Effector memory CD8-positive, alpha-beta T cell (primary cell): ENCODE measurements around the gene PDZRN4.

ENCODE experiments used
- ATAC-seq: fragments of 150-1000 bp; cut with Tn5 transposase; replicated peaks from 2 replicates; pipeline ENCODE4 v1.10.0; 2021; ENCODE audit warnings: mild to moderate bottlenecking, moderate library complexity
- DNase-seq, 3 experiments: peaks; one replicate each; pipeline ENCODE4 v3.0.0; 2021
- H3K27ac Mint-ChIP-seq, 2 donors: one replicate each; pipeline ENCODE4 v1.8.0; 2022; ENCODE audit warnings: mild to moderate bottlenecking in 2 of 2, mixed read lengths in 2 of 2, moderate library complexity in 2 of 2
- H3K27me3 Mint-ChIP-seq, 2 donors: one replicate each; pipeline ENCODE4 v1.8.0; 2022; ENCODE audit warnings: mixed read lengths in 2 of 2
- H3K36me3 Mint-ChIP-seq: one replicate; pipeline ENCODE4 v1.8.0; 2022; ENCODE audit warnings: mild to moderate bottlenecking, moderate library complexity, mixed read lengths; ENCODE audit not compliant: insufficient read depth
- H3K4me1 Mint-ChIP-seq, 2 donors: one replicate each; pipeline ENCODE4 v1.8.0; 2022; ENCODE audit warnings: low read depth in 2 of 2, mixed read lengths in 2 of 2
- H3K4me3 Mint-ChIP-seq, 2 donors: one replicate each; pipeline ENCODE4 v1.8.0; 2022; ENCODE audit warnings: mild to moderate bottlenecking in 2 of 2, mixed read lengths in 2 of 2, moderate library complexity in 2 of 2
- H3K9me3 Mint-ChIP-seq, 2 donors: one replicate each; pipeline ENCODE4 v1.8.0; 2022; ENCODE audit warnings: mixed read lengths in 2 of 2

PDZRN4 gene

DNA sequence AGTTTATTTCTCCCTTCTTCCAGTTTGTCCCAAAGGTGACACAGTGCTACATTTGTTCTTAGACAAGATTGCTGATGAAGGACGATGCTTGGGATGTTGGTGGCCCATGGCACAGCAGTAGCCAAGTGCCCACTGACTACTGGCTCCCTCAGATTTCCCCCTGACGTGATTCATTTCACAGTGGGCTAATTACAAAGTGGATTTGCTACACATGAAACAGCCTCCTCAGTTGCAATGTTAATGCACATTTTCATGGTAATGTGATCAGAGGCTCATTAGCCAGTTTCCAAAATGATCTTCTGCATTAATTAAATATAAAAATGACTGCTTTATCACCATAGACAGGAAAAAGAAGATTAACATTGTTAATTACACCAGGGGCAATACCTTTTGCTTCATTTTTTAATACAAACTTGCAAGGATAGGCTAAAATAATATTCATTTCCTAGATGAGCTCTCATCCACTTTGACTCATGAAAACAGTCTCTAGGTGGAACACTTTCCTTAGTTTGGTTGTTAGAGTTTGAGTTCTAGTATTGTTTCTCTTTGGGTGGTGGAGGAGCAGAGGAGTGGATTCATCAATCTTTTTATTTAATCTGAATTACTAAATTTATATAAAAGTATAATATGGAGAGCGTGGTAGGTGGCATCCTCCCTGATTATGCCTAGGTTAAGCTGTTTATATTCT is 250.9 kb downstream of the PDZRN4 start:
- ATAC-seq: no peak
- Mint-ChIP-seq H3K27me3 (no peaks in the 10 kb centered on the region), H3K36me3 (peaks cover 3% of the 10 kb centered on the region), H3K27ac (no peak overlapping the region), H3K9me3 (no peaks in the 10 kb centered on the region), H3K4me1 (no peaks in the 10 kb centered on the region), H3K4me3 (no peak overlapping the region)
- DNase-seq: no peak

DNA sequence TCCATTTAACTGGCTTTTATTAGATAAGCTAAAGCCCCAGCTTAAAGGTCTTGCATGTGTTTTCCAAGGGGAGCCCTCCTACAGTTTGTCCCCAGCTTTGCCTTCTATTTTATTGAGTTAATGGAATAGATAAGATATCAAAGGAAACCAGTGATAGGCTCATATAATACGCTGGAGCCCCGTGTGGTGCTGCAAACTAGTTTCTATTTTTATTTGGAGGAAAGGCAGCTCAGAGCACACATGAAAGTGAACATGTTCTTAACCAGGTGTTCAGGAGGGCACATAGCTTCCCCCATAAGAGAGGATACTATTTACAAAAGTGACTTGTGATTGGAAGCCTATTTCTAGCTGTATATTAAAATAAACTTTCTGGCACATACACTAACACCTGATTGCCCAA is 251.7 kb downstream of the PDZRN4 start:
- Mint-ChIP-seq H3K4me1 (no peaks in the 10 kb centered on the region), H3K9me3 (no peaks in the 10 kb centered on the region), H3K27me3 (no peaks in the 10 kb centered on the region), H3K4me3 (no peak overlapping the region), H3K36me3 (peaks cover 3% of the 10 kb centered on the region), H3K27ac (no peak overlapping the region)
- DNase-seq: no peak
- no peak for ATAC-seq

DNA sequence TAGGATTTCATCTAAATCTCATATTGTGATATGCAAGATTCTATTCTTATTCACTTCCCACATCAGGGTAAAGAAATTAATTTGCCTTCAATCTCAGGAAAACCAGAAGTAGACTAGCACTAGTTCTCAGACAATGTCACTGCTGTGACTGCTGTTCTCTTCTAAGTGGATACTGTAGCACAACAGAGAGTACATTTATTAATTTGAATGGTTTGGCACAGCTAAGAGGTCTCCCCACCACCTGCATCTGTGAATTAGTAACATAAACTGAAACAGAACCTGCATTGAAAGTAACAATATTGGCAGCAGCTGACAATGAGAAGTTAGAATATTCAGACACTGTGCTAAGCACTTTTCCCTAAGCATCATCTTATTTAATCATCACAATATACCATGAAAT is 253.1 kb downstream of the PDZRN4 start:
- Mint-ChIP-seq H3K4me3 (no peak overlapping the region), H3K9me3 (no peaks in the 10 kb centered on the region), H3K4me1 (no peaks in the 10 kb centered on the region), H3K27ac (no peak overlapping the region), H3K36me3 (peaks cover 3% of the 10 kb centered on the region), H3K27me3 (no peaks in the 10 kb centered on the region)
- ATAC-seq: no peak
- DNase-seq: no peak

DNA sequence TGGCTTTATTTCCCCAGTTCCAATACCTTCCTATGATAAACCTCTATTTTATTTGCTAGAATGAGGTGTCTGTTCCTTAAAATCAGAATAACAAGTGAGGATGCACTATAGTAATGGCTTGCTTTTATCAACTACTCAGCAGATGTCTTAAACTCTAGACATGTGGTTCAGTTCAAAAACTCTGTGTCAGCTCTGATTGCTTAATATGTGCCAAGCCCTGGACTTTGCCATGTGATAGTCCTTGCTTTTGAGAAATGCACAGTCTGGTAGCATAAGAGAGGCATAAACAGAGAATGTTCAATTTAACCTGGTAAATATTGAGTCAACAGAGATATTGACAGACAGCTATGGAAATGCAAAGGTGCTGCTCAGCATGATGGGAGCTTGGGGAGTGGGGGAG is 254.8 kb downstream of the PDZRN4 start:
- Mint-ChIP-seq H3K27me3 (no peaks in the 10 kb centered on the region), H3K4me3 (no peak overlapping the region), H3K36me3 (peaks cover 3% of the 10 kb centered on the region), H3K27ac (no peak overlapping the region), H3K9me3 (no peaks in the 10 kb centered on the region), H3K4me1 (no peaks in the 10 kb centered on the region)
- ATAC-seq (no peak), DNase-seq (no peak)

DNA sequence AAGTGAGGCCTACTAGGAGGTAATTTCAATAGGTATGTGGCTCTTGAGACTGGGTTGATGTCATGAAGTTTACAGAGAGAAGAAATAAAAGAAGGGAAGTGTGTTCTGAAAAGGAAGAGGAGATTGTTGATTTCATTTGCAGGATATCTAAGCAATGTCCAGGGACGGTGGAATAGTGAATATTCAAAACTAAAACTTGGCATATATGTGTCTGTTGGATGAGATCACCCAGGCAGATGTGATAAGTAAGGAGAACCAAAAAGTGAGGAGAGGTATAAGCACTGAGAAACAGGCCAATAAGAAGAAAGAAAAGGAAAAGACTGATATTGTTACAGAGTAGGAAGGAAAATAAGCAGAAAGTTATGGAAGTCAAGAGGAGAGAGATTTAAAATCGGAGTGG is 255.6 kb downstream of the PDZRN4 start:
- Mint-ChIP-seq H3K36me3 (no peaks in the 10 kb centered on the region), H3K27ac (no peak overlapping the region), H3K4me3 (no peak overlapping the region), H3K27me3 (no peaks in the 10 kb centered on the region), H3K9me3 (no peaks in the 10 kb centered on the region), H3K4me1 (no peaks in the 10 kb centered on the region)
- ATAC-seq (no peak), DNase-seq (no peak)

DNA sequence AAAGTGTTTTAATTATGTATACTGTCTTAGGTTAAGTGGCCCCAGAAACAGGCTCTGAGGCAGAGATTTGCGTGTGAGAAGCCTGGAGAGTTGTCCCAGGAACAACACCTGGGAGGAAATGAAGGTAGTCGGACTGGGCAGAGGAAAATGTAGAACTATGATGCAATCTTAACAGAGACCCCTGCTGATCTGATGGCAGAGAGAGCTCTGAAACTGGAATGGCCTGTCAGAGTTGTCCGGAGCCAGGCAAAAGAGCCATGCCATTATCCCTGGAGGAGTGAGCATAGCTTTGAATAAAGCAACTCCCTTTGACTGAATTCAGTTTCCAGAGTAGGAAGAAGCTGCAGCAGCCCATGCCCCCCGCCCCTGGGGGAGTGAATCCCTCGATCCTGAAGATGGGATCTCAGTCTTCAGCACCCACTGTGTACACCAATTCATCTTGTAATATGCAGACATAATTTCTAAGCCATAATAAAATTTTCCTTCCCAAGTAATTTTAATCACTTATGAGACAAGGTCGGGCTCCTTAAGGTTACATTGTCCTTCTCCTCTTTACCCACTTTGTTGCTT is 264.8 kb downstream of the PDZRN4 start:
- Mint-ChIP-seq H3K27me3 (no peaks in the 10 kb centered on the region), H3K27ac (no peak overlapping the region), H3K9me3 (peaks cover 0 to 3% of the 10 kb centered on the region in 2 donors), H3K36me3 (no peaks in the 10 kb centered on the region), H3K4me3 (no peak overlapping the region), H3K4me1 (no peaks in the 10 kb centered on the region)
- ATAC-seq (no peak), DNase-seq (no peak)

DNA sequence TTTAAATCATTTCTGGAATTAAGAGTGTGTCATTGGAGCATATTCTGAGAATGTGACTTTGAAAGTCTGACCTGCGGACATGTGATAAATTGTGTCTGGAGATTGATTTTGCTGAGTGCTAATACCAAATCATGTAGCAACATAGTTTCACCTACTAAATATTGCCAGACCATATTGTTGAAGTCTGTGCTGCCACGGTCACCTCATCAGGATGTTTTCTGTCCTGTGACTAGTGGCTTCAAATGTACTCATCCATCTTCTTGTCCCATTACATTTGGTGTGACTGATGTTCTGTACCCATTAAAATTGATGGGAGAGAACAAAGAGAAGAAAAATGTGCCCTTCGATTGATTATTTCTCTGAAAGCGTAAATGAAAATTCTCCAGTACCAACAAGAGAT is 265.3 kb downstream of the PDZRN4 start:
- Mint-ChIP-seq H3K4me1 (no peaks in the 10 kb centered on the region), H3K4me3 (no peak overlapping the region), H3K9me3 (peaks cover 0 to 3% of the 10 kb centered on the region in 2 donors), H3K36me3 (no peaks in the 10 kb centered on the region), H3K27ac (no peak overlapping the region), H3K27me3 (no peaks in the 10 kb centered on the region)
- ATAC-seq (no peak), DNase-seq (no peak)

DNA sequence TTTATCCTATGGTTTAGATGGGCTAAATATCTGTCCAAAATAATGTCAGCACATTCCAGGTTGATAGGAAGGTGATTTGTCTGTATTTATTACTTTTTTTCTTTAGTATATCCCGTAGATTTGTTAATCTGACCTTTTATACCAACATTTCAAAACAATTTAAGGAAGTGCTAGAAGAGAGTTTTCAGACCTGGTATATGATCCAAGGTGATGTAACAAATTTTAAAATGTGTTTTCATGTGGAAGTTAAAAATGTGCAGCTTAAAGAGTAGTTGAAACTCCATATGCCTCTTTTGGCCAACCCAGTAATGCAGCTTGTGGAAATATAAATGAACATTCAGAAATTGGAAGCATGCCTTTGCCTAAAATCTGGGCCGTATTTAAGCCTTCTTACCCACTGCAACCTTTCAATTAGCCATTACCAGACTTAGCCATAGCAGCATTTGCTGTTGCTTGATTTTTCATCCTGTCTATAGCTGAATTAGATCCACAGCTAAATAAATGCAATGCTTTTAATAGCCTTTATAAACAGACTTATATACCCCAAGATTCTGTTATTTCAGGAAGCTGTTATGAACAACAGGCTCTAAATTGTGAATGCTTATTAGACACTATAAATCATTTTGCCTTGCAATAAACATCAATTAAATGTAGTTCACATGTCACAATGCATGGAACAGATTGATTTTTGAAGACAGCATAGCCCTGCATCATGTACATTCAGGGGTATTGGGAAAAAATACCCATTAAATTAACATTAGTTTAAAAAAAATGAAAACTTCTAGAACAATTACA is 271.2 kb downstream of the PDZRN4 start:
- Mint-ChIP-seq H3K4me3 (no peak overlapping the region), H3K27me3 (no peaks in the 10 kb centered on the region), H3K4me1 (no peaks in the 10 kb centered on the region), H3K9me3 (peaks cover 0 to 5% of the 10 kb centered on the region in 2 donors), H3K36me3 (no peaks in the 10 kb centered on the region), H3K27ac (no peak overlapping the region)
- DNase-seq (no peak), ATAC-seq (no peak)

DNA sequence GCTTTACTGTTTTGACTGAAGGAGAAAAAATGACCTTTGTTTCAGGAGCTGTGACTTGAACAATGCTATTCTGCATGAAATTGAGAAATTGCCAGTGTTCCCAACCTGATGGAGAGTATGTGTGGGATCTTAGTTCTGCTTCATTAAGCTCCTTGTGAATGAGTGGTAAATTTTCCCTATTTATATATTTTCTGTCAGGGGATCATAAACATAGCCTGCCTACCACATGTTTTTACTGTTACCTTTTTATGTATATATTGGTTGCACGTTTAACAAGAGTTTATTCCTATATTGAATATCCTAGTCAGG is 271.7 kb downstream of the PDZRN4 start:
- no peak overlapping the region for H3K27ac Mint-ChIP-seq
- H3K9me3 Mint-ChIP-seq: peaks cover 0 to 5% of the 10 kb centered on the region in 2 donors
- no peak overlapping the region for H3K4me3 Mint-ChIP-seq
- H3K4me1 Mint-ChIP-seq: no peaks in the 10 kb centered on the region
- no peaks in the 10 kb centered on the region for H3K36me3 Mint-ChIP-seq
- DNase-seq (no peak), ATAC-seq (no peak)
- H3K27me3 Mint-ChIP-seq: no peaks in the 10 kb centered on the region

DNA sequence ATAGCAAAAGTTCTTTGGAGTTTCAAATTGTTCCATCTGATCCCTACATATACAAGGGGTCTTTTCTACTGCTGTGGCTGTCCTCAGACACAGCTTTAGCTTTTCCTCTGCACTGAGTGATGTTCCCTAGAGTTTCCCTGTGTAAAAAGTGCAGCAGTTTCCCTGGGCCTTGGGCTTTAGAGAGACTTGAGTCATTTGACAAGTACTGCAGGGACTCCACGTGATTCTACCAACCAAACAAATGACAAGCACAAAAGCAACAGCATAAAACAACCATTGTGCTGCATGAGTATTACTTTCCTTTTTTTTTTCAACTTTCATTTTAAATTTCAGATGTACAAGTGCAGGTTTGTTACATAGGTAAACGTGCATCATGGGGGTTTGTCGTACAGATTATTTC is 272.8 kb downstream of the PDZRN4 start:
- H3K4me3 Mint-ChIP-seq: no peak overlapping the region
- DNase-seq: no peak
- no peaks in the 10 kb centered on the region for H3K36me3 Mint-ChIP-seq
- ATAC-seq: no peak
- no peaks in the 10 kb centered on the region for H3K27me3 Mint-ChIP-seq
- no peaks in the 10 kb centered on the region for H3K4me1 Mint-ChIP-seq
- H3K9me3 Mint-ChIP-seq: peaks cover 0 to 5% of the 10 kb centered on the region in 2 donors
- H3K27ac Mint-ChIP-seq: no peak overlapping the region

DNA sequence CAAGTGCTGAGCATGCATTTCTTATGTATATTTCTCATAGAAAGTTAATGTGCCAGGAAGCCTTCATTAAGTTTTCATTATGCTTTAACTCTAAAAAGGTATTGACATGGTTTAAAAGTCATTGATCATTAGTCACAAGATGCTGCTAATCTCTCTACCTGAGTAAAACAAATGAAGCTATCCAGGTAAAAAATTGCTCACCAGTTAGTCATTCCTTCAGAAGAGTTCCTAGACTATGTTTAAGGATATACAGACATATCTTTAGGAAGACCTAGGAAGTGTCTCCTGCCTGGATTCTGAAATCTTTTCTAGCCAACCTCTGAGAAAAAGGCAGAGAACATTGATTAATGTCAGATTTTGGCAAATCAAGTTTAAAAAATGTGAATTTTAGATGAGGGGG is 274.2 kb downstream of the PDZRN4 start:
- DNase-seq: no peak
- Mint-ChIP-seq H3K4me3 (no peak overlapping the region), H3K9me3 (peaks cover 0 to 5% of the 10 kb centered on the region in 2 donors), H3K4me1 (no peaks in the 10 kb centered on the region), H3K27ac (no peak overlapping the region), H3K27me3 (no peaks in the 10 kb centered on the region), H3K36me3 (no peaks in the 10 kb centered on the region)
- no peak for ATAC-seq

DNA sequence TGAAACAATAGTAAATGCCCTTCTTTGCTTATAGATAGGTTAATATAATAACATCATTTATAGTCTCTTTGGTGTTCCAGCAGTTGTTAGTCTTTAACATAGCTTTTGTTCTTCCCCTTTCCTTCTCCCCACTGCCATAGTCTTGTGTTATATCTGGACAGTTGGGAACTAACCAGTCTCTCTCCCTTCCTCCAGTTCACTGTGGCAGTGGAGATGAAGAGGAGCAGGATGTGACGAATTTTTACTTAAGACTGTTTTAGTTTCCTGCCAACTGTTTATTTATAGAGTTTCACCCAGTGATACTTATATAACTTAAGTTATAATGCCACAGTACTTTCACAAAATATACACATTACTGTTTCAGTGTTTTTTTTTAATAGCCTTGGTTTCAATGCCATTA is 277.4 kb downstream of the PDZRN4 start:
- ATAC-seq (no peak), DNase-seq (no peak)
- Mint-ChIP-seq H3K9me3 (no peaks in the 10 kb centered on the region), H3K36me3 (no peaks in the 10 kb centered on the region), H3K27me3 (no peaks in the 10 kb centered on the region), H3K4me3 (no peak overlapping the region), H3K4me1 (no peaks in the 10 kb centered on the region), H3K27ac (no peak overlapping the region)

DNA sequence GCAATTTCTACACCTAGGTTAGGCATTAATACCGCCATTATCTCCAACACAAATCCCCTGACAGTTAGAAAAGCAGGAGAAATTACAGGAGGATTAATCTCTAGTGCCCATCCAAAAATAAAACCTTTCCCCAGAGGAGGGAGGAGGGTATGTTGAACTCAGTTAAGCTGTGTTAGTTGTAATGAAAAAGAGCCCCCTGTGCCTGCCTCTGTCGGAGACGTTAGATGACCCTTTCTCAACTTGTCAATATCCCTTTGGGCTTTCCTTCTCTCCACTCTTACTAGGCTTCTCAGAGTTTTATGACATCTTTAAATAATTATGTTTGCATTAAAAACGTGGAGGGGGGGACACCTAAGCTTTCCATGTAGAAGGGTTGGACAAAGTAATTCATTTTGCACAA is 278.2 kb downstream of the PDZRN4 start:
- H3K27ac Mint-ChIP-seq: no peak overlapping the region
- no peaks in the 10 kb centered on the region for H3K36me3 Mint-ChIP-seq

DNA sequence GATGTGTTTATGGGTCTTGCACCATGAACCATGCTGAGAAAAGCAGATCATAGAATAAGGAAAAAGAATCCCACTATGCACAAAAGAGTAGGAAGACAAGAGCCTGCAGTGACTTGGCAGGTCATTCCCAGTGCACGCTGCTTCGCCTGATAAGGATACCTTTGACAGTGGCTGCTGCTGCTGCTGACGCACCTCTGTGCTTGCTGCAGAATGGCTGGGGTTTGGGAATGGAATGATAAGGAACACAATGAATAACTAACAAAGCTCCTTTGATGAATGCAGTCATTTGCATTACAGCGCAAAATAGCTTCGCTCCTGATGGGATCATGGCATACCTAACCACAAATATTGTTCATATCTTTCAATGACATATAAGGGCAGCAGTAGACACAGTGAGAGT is 278.7 kb downstream of the PDZRN4 start:
- Mint-ChIP-seq H3K27me3 (no peaks in the 10 kb centered on the region), H3K4me3 (no peak overlapping the region), H3K4me1 (no peaks in the 10 kb centered on the region), H3K9me3 (no peaks in the 10 kb centered on the region), H3K27ac (no peak overlapping the region), H3K36me3 (no peaks in the 10 kb centered on the region)
- ATAC-seq: no peak
- no peak for DNase-seq

More for the DNA sequence above, 278.2 kb downstream of the PDZRN4 start:
- H3K27me3 Mint-ChIP-seq: no peaks in the 10 kb centered on the region
- H3K9me3 Mint-ChIP-seq: no peaks in the 10 kb centered on the region
- no peaks in the 10 kb centered on the region for H3K4me1 Mint-ChIP-seq
- no peak overlapping the region for H3K4me3 Mint-ChIP-seq
- DNase-seq (no peak), ATAC-seq (no peak)
